SK-N-SH treated with all-trans-retinoic acid at 6 μM for 48 hours (cell line): ENCODE data around the gene ARFGEF3.

Source experiments
- ATAC-seq: fragments of 200-7000 bp; cut with Tn5 transposase; 3 replicates; pipeline ENCODE4 v1.9.1; 2020; ENCODE audit warnings: mild to moderate bottlenecking, moderate library complexity
- BACH2 ChIP-seq: fragments of 250-450 bp; sonication (Bioruptor Pico); IDR thresholded peaks from 2 replicates; pipeline ENCODE4 v1.9.0; 2021; ENCODE audit warnings: mild to moderate bottlenecking, borderline replicate concordance
- CREB5 ChIP-seq: fragments of 250-450 bp; sonication (Bioruptor Pico); IDR thresholded peaks from 2 replicates; pipeline ENCODE4 v1.5.1; 2020; ENCODE audit warnings: low read depth, mild to moderate bottlenecking, moderate library complexity
- CSDC2 ChIP-seq: fragments of 250-450 bp; sonication (Bioruptor Pico); IDR thresholded peaks from 2 replicates; pipeline ENCODE4 v1.5.0; 2020; ENCODE audit warnings: mild to moderate bottlenecking, moderate library complexity
- ESRRG ChIP-seq: fragments of 250-450 bp; sonication (Bioruptor Pico); IDR thresholded peaks from 2 replicates; pipeline ENCODE4 v1.6.1; 2021; ENCODE audit warnings: mild to moderate bottlenecking
- GLIS3 ChIP-seq: fragments of 250-450 bp; sonication (Bioruptor Pico); IDR thresholded peaks from 2 replicates; pipeline ENCODE4 v1.5.0; 2020; ENCODE audit warnings: mild to moderate bottlenecking, moderate library complexity
- OSR1 ChIP-seq: fragments of 250-450 bp; sonication (Bioruptor Pico); IDR thresholded peaks from 2 replicates; pipeline ENCODE4 v1.8.0; 2022; ENCODE audit warnings: moderate library complexity, mild to moderate bottlenecking, inconsistent platforms
- PATZ1 ChIP-seq: fragments of 250-450 bp; sonication (Bioruptor Pico); IDR thresholded peaks from 2 replicates; pipeline ENCODE4 v1.8.0; 2020; ENCODE audit warnings: mild to moderate bottlenecking, moderate library complexity, borderline replicate concordance
- PPARA ChIP-seq: fragments of 250-450 bp; sonication (Bioruptor Pico); IDR thresholded peaks from 2 replicates; pipeline ENCODE4 v1.5.0; 2020; ENCODE audit warnings: mild to moderate bottlenecking, borderline replicate concordance
- RARB ChIP-seq: fragments of 250-450 bp; sonication (Bioruptor Pico); IDR thresholded peaks from 2 replicates; pipeline ENCODE4 v1.8.0; 2021; ENCODE audit warnings: mild to moderate bottlenecking, moderate library complexity
- SNAI2 ChIP-seq: fragments of 250-450 bp; sonication (Bioruptor Pico); IDR thresholded peaks from 2 replicates; pipeline ENCODE4 v1.5.0; 2020; ENCODE audit warnings: mild to moderate bottlenecking, moderate library complexity
- TCF4 ChIP-seq: fragments of 250-450 bp; sonication (Bioruptor Pico); IDR thresholded peaks from 2 replicates; pipeline ENCODE4 v1.8.0; 2021; ENCODE audit warnings: mild to moderate bottlenecking, moderate library complexity, borderline replicate concordance
- TOX ChIP-seq: fragments of 250-450 bp; sonication (Bioruptor Pico); IDR thresholded peaks from 2 replicates; pipeline ENCODE4 v1.8.0; 2021; ENCODE audit warnings: mild to moderate bottlenecking, moderate library complexity, borderline replicate concordance
- ZFP3 ChIP-seq: fragments of 250-450 bp; sonication (Bioruptor Pico); IDR thresholded peaks from 2 replicates; pipeline ENCODE4 v1.5.0; 2020; ENCODE audit warnings: mild to moderate bottlenecking, moderate library complexity
- ZFP30 ChIP-seq: fragments of 450-650 bp; formaldehyde crosslinking; IDR thresholded peaks from 2 replicates; pipeline ENCODE4 v1.5.0; 2022; ENCODE audit warnings: mild to moderate bottlenecking, moderate library complexity
- ZNF565 ChIP-seq: fragments of 450-650 bp; formaldehyde crosslinking; conservative IDR thresholded peaks from 2 replicates; pipeline ENCODE4 v1.5.0; 2020; ENCODE audit warnings: low read depth, mild to moderate bottlenecking, moderate library complexity
- ZNF70 ChIP-seq: fragments of 450-650 bp; formaldehyde crosslinking; IDR thresholded peaks from 2 replicates; pipeline ENCODE4 v1.5.0; 2020; ENCODE audit warnings: mild to moderate bottlenecking, moderate library complexity
- TF ChIP-seq, protein P1 (sequence below): fragments of 250-450 bp; sonication (Bioruptor Pico); IDR thresholded peaks from 2 replicates; pipeline ENCODE4 v1.8.0; 2021; ENCODE audit warnings: low read depth, mild to moderate bottlenecking, moderate library complexity, borderline replicate concordance
- TF ChIP-seq, protein P2 (sequence below): fragments of 250-450 bp; sonication (Bioruptor Pico); IDR thresholded peaks from 2 replicates; pipeline ENCODE4 v1.5.1; 2021; ENCODE audit warnings: mild to moderate bottlenecking, moderate library complexity
- TF ChIP-seq, protein P3 (sequence below): fragments of 250-450 bp; sonication (Bioruptor Pico); IDR thresholded peaks from 2 replicates; pipeline ENCODE4 v1.5.0; 2020; ENCODE audit warnings: mild to moderate bottlenecking, moderate library complexity

The ARFGEF3 gene, protein sequence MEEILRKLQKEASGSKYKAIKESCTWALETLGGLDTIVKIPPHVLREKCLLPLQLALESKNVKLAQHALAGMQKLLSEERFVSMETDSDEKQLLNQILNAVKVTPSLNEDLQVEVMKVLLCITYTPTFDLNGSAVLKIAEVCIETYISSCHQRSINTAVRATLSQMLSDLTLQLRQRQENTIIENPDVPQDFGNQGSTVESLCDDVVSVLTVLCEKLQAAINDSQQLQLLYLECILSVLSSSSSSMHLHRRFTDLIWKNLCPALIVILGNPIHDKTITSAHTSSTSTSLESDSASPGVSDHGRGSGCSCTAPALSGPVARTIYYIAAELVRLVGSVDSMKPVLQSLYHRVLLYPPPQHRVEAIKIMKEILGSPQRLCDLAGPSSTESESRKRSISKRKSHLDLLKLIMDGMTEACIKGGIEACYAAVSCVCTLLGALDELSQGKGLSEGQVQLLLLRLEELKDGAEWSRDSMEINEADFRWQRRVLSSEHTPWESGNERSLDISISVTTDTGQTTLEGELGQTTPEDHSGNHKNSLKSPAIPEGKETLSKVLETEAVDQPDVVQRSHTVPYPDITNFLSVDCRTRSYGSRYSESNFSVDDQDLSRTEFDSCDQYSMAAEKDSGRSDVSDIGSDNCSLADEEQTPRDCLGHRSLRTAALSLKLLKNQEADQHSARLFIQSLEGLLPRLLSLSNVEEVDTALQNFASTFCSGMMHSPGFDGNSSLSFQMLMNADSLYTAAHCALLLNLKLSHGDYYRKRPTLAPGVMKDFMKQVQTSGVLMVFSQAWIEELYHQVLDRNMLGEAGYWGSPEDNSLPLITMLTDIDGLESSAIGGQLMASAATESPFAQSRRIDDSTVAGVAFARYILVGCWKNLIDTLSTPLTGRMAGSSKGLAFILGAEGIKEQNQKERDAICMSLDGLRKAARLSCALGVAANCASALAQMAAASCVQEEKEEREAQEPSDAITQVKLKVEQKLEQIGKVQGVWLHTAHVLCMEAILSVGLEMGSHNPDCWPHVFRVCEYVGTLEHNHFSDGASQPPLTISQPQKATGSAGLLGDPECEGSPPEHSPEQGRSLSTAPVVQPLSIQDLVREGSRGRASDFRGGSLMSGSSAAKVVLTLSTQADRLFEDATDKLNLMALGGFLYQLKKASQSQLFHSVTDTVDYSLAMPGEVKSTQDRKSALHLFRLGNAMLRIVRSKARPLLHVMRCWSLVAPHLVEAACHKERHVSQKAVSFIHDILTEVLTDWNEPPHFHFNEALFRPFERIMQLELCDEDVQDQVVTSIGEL (N-terminal part only)

DNA sequence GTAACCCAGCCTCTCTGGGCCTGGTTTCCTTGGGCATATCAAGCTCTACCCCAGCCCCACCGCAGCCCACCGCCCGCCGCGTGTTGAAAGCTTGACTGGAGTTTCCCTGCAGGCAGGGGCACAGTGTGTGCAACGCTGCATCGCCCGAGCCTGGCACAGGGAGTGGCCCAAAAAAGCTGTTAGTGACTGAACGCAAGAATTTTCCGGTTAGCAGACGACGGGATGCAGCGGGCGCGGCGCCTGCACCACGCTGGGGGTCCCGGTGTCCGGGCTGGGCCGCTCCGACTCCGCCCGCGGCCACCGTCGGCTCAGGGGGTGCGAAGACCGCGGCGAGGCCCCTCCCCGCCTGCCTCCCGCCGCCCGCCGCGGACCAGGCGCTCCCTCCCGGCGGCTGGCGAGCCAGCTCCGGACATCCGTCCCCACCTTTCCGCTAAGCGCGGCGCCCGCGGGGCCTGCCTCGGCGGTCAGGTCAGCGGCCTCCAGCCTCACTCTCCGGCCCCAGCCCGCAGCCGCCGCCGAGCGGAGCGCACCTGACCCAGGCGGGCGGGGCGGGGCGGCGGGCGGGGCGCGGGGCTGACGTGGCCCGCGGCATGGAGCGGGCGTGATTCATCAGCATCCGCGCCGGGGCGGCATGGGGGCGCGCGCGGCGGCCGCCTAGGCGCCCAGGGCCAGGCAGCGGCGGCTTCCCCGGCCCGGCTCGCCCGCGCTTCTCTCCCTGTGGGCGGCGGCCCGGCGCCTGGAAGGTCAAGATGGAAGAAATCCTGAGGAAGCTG lies at the start of gene ARFGEF3:
ARFGEF3 (plus strand) TSS at position 602 of the 773 bp plus-strand sequence; CDS start at position 750, 148 bp downstream.
- TF ChIP-seq TCF4 (no peak), SNAI2 (CRISPR knock-in tag) (no peak), RARB (no peak), PATZ1 (CRISPR knock-in tag) (no peak), ZNF565 (CRISPR knock-in tag) (no peak), ZNF70 (CRISPR knock-in tag) (no peak), ZFP3 (CRISPR knock-in tag) (no peak), GLIS3 (no peak), ESRRG (CRISPR knock-in tag) (no peak), CSDC2 (CRISPR knock-in tag) (no peak), OSR1 (CRISPR knock-in tag) (no peak), CREB5 (CRISPR knock-in tag) (no peak), TOX (CRISPR knock-in tag) (no peak), BACH2 (CRISPR knock-in tag) (no peak), ZFP30 (CRISPR knock-in tag) (no peak), PPARA (CRISPR knock-in tag) (no peak)
- TF ChIP-seq, protein P1, sequence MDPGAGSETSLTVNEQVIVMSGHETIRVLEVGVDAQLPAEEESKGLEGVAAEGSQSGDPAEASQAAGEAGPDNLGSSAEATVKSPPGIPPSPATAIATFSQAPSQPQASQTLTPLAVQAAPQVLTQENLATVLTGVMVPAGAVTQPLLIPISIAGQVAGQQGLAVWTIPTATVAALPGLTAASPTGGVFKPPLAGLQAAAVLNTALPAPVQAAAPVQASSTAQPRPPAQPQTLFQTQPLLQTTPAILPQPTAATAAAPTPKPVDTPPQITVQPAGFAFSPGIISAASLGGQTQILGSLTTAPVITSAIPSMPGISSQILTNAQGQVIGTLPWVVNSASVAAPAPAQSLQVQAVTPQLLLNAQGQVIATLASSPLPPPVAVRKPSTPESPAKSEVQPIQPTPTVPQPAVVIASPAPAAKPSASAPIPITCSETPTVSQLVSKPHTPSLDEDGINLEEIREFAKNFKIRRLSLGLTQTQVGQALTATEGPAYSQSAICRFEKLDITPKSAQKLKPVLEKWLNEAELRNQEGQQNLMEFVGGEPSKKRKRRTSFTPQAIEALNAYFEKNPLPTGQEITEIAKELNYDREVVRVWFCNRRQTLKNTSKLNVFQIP (CRISPR knock-in tag) = no peak
- TF ChIP-seq, protein P2, sequence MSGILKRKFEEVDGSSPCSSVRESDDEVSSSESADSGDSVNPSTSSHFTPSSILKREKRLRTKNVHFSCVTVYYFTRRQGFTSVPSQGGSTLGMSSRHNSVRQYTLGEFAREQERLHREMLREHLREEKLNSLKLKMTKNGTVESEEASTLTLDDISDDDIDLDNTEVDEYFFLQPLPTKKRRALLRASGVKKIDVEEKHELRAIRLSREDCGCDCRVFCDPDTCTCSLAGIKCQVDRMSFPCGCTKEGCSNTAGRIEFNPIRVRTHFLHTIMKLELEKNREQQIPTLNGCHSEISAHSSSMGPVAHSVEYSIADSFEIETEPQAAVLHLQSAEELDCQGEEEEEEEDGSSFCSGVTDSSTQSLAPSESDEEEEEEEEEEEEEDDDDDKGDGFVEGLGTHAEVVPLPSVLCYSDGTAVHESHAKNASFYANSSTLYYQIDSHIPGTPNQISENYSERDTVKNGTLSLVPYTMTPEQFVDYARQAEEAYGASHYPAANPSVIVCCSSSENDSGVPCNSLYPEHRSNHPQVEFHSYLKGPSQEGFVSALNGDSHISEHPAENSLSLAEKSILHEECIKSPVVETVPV (CRISPR knock-in tag) = no peak
- TF ChIP-seq, protein P3, sequence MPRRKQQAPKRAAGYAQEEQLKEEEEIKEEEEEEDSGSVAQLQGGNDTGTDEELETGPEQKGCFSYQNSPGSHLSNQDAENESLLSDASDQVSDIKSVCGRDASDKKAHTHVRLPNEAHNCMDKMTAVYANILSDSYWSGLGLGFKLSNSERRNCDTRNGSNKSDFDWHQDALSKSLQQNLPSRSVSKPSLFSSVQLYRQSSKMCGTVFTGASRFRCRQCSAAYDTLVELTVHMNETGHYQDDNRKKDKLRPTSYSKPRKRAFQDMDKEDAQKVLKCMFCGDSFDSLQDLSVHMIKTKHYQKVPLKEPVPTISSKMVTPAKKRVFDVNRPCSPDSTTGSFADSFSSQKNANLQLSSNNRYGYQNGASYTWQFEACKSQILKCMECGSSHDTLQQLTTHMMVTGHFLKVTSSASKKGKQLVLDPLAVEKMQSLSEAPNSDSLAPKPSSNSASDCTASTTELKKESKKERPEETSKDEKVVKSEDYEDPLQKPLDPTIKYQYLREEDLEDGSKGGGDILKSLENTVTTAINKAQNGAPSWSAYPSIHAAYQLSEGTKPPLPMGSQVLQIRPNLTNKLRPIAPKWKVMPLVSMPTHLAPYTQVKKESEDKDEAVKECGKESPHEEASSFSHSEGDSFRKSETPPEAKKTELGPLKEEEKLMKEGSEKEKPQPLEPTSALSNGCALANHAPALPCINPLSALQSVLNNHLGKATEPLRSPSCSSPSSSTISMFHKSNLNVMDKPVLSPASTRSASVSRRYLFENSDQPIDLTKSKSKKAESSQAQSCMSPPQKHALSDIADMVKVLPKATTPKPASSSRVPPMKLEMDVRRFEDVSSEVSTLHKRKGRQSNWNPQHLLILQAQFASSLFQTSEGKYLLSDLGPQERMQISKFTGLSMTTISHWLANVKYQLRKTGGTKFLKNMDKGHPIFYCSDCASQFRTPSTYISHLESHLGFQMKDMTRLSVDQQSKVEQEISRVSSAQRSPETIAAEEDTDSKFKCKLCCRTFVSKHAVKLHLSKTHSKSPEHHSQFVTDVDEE = no peak
- ATAC-seq = peak; percentile 54
